Transverse colon (tissue), 4 donors: ENCODE data around the gene AGPAT4.

Experiments used
- EP300 ChIP-seq: sonication (generic); formaldehyde crosslinking; IDR thresholded peaks from one replicate; pipeline ENCODE4 v1.6.1; 2017; ENCODE audit warnings: antibody characterized with exemption, low read depth
- POLR2A ChIP-seq: fragments of 450-650 bp; IDR thresholded peaks from one replicate; pipeline ENCODE4 v1.6.1; 2016; ENCODE audit warnings: antibody characterized with exemption, mild to moderate bottlenecking, moderate library complexity
- POLR2AphosphoS5 ChIP-seq, 3 donors: sonication (generic); formaldehyde crosslinking; IDR thresholded peaks; one replicate each; pipeline ENCODE4 v1.6.1; 2016; ENCODE audit warnings: antibody characterized with exemption in 3 of 3
- TF ChIP-seq, protein P1 (sequence below), 5 experiments: fragments of 200-600 bp in 3 of 5; fragments of 450-650 bp in 2 of 5; sonication (generic) in 3 of 5; IDR thresholded peaks; 1 replicate in 2 of 5; 2 replicates in 3 of 5; pipeline ENCODE4 v1.5.1; 2016 to 2017; ENCODE audit warnings: antibody characterized with exemption in 5 of 5, inconsistent platforms in 3 of 5, mild to moderate bottlenecking in 2 of 5, moderate library complexity in 1 of 5

GRCh38 chr6:161215876-161216615 is 57.8 kb downstream of the AGPAT4 start:
- TF ChIP-seq, protein P1, sequence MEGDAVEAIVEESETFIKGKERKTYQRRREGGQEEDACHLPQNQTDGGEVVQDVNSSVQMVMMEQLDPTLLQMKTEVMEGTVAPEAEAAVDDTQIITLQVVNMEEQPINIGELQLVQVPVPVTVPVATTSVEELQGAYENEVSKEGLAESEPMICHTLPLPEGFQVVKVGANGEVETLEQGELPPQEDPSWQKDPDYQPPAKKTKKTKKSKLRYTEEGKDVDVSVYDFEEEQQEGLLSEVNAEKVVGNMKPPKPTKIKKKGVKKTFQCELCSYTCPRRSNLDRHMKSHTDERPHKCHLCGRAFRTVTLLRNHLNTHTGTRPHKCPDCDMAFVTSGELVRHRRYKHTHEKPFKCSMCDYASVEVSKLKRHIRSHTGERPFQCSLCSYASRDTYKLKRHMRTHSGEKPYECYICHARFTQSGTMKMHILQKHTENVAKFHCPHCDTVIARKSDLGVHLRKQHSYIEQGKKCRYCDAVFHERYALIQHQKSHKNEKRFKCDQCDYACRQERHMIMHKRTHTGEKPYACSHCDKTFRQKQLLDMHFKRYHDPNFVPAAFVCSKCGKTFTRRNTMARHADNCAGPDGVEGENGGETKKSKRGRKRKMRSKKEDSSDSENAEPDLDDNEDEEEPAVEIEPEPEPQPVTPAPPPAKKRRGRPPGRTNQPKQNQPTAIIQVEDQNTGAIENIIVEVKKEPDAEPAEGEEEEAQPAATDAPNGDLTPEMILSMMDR (IDR thresholded peaks at IDR 0.05): no peak
- TF ChIP-seq POLR2A (no peak), POLR2AphosphoS5 (IDR thresholded peaks at IDR 0.05) (no peak), EP300 (no peak)
